GM18519 (cell line): ENCODE measurements around the gene PRMT5.
"Not testable (repeated sequence)": the region's sequence is repeated elsewhere in the genome, so short reads cannot be mapped to it uniquely, and the experiment has no call there.

Source experiments
- ATAC-seq: cut with Tn5 transposase; IDR thresholded peaks from one replicate; pipeline ENCODE4 v1.9.1; 2021; ENCODE audit warnings: mild to moderate bottlenecking, moderate library complexity; ENCODE audit not compliant: unreplicated experiment, low FRiP score

The PRMT5 gene

GRCh38 chr14:22929104-22929960 lies at the start of gene PRMT5:
PRMT5 (minus strand) TSS chr14:22929376; CDS start chr14:22929361, 15 bp downstream.
- ATAC-seq: peak; percentile 81

GRCh38 chr14:22978487-22978837 lies 49.3 kb upstream of the PRMT5 start:
- ATAC-seq: no peak

- ATAC-seq: no peak
Observed at GRCh38 chr14:22977684-22978486, 48.7 kb upstream of the PRMT5 start.

- no peak for ATAC-seq
Observed at GRCh38 chr14:22977434-22977683, 48.2 kb upstream of the PRMT5 start.

- no peak for ATAC-seq
Observed at GRCh38 chr14:22976620-22977433, 47.7 kb upstream of the PRMT5 start.

GRCh38 chr14:22974530-22975313 lies 45.5 kb upstream of the PRMT5 start:
- ATAC-seq: no peak

GRCh38 chr14:22973217-22974032 lies 44.2 kb upstream of the PRMT5 start:
- no peak for ATAC-seq

- ATAC-seq: no peak
Observed at GRCh38 chr14:22972313-22972930, 43.2 kb upstream of the PRMT5 start.

GRCh38 chr14:22971152-22971551 lies 42.0 kb upstream of the PRMT5 start:
- no peak for ATAC-seq

- ATAC-seq: no peak
Observed at GRCh38 chr14:22966783-22967269, 37.6 kb upstream of the PRMT5 start.

- not testable (repeated sequence) for ATAC-seq
Observed at GRCh38 chr14:22965916-22966782, 37.0 kb upstream of the PRMT5 start.

- ATAC-seq: no peak
Observed at GRCh38 chr14:22962061-22962676, 33.0 kb upstream of the PRMT5 start.

GRCh38 chr14:22955702-22956569 lies 26.8 kb upstream of the PRMT5 start:
- ATAC-seq: no peak

- ATAC-seq: no peak
Observed at GRCh38 chr14:22952418-22952817, 23.2 kb upstream of the PRMT5 start.

GRCh38 chr14:22951795-22952194 lies 22.6 kb upstream of the PRMT5 start:
- not testable (repeated sequence) for ATAC-seq

- no peak for ATAC-seq
Observed at GRCh38 chr14:22945642-22946041, 16.5 kb upstream of the PRMT5 start.

- no peak for ATAC-seq
Observed at GRCh38 chr14:22939684-22940083, 10.5 kb upstream of the PRMT5 start.
